ENCODE measurements around the gene RTBDN.

GRCh38 chr19:12784394-12784870, 49.9 kb downstream of the RTBDN start:
- TF ChIP-seq CTCF (IDR thresholded peaks at IDR 0.05; ENCODE audit: insufficient read depth, low read length) (no peak), GABPA (IDR thresholded peaks at IDR 0.05; ENCODE audit: low read depth) (no peak)

Measured in HL-60 (cell line).